Measurements from ENCODE around the gene MBNL3.

Gene MBNL3

GRCh38 chrX:132413459-132413858 lies 75.4 kb downstream of the MBNL3 start:
- no peak for DNase-seq

GRCh38 chrX:132412208-132412607 lies 76.6 kb downstream of the MBNL3 start:
- DNase-seq = no peak

GRCh38 chrX:132411310-132411977 lies 77.4 kb downstream of the MBNL3 start:
- DNase-seq = no peak

- DNase-seq = no peak
These were observed 78.9 kb downstream of the MBNL3 start for GRCh38 chrX:132409780-132410556.

- DNase-seq = no peak
These were observed 81.1 kb downstream of the MBNL3 start for GRCh38 chrX:132407691-132408090.

GRCh38 chrX:132406106-132406505 lies 82.7 kb downstream of the MBNL3 start:
- DNase-seq = no peak

GRCh38 chrX:132404266-132404665 lies 84.6 kb downstream of the MBNL3 start:
- no peak for DNase-seq

- DNase-seq = peak; percentile 21
These were observed 86.9 kb downstream of the MBNL3 start for GRCh38 chrX:132401935-132402334.

GRCh38 chrX:132400706-132401105 lies 88.1 kb downstream of the MBNL3 start:
- no peak for DNase-seq

GRCh38 chrX:132395645-132396044 lies 93.2 kb downstream of the MBNL3 start:
- DNase-seq = no peak

GRCh38 chrX:132395026-132395425 lies 93.8 kb downstream of the MBNL3 start:
- no peak for DNase-seq

- no peak for DNase-seq
These were observed 94.2 kb downstream of the MBNL3 start for GRCh38 chrX:132394591-132394990.

- DNase-seq = no peak
These were observed 94.8 kb downstream of the MBNL3 start for GRCh38 chrX:132393992-132394391.

- no peak for DNase-seq
These were observed 95.4 kb downstream of the MBNL3 start for GRCh38 chrX:132393485-132393884.

- DNase-seq = no peak
These were observed 95.8 kb downstream of the MBNL3 start for GRCh38 chrX:132393085-132393484.

- DNase-seq = no peak
These were observed 98.0 kb downstream of the MBNL3 start for GRCh38 chrX:132390792-132391191.

- DNase-seq = no peak
These were observed 99.4 kb downstream of the MBNL3 start for GRCh38 chrX:132389480-132389879.

- no peak for DNase-seq
These were observed 100.5 kb downstream of the MBNL3 start for GRCh38 chrX:132388371-132388770.

GRCh38 chrX:132384301-132384700 lies 104.5 kb downstream of the MBNL3 start:
- DNase-seq = no peak

GRCh38 chrX:132382068-132382467 lies 106.8 kb downstream of the MBNL3 start:
- DNase-seq = no peak

- no peak for DNase-seq
These were observed 110.6 kb downstream of the MBNL3 start for GRCh38 chrX:132378281-132378680.

GRCh38 chrX:132375941-132376340 lies 112.9 kb downstream of the MBNL3 start:
- DNase-seq = no peak

- DNase-seq = no peak
These were observed 115.2 kb downstream of the MBNL3 start for GRCh38 chrX:132373610-132374009.

GRCh38 chrX:132369617-132370326 lies 119.1 kb downstream of the MBNL3 start:
- no peak for DNase-seq
